Measurements from ENCODE around the gene CDH23.

CDH23 gene

DNA sequence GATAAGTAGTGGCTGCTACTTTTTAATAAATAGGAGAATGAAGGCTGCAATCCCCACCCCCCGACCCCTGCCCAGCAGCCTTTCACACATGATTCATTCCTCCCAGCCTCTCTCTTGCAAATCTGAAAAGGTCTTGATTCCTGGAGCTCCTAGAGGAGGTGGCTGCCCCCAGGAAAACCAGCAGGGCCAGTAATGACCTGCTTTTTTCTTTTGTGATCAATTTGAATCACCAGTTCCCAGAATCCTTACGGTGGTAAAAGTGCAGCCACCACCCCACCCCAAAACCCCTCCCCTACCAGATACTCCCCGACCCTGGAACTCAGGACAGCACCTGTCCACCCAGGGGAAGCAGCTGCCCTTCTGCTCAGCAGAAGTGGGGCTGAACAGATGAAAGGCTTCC, 213.9 kb downstream of the CDH23 start:
- DNase-seq: no peak

- no peak for DNase-seq
Measured at GRCh38 chr10:71611131-71611530, 214.4 kb downstream of the CDH23 start.

GRCh38 chr10:71611709-71612422, 215.1 kb downstream of the CDH23 start:
- DNase-seq: no peak

DNA sequence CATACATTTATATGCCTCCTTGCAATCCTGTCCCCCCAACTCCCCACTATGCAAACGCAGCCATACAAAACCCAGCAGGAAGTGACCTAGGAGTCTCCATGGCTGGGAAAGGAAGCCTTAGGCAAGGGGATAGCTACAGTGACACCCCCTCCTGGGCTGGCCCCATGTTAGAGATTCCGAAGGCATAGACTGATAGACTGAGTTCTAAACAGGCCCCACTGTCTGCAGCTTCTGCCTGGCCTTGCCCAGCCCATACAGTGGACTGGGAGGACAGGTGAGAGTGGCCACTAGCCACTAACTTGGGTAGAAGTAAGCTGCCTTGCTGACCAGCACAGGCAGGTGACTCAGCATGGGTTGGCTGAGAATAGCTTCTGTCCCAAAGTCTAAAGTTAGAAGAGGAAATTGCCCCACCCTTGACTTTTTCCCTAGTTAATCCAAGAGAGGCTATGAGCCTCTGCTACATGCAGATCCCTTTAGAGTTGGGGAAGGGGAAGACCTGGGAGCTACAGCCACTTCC, 216.6 kb downstream of the CDH23 start:
- no peak for DNase-seq

GRCh38 chr10:71613877-71614276, 217.2 kb downstream of the CDH23 start:
- DNase-seq: no peak

DNA sequence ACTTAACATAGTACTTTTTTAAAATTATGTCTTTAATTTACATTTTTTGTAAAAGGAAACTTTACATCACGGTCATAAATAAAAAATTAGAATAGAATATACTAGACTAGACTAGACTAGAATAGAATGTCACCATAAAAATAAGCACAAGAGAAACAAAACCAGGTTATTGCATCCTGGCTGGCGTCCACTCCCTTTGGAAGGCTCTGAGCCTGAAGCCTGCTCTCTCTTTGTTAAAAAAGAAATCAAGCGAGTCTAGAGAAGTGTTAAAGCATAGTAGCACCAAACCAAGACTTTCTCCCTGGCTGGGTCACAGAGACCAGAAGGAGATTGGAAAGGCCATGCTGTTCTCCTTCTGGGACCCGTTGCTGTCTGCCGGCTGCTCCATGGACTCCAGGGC, 218.2 kb downstream of the CDH23 start:
- DNase-seq: no peak

DNA sequence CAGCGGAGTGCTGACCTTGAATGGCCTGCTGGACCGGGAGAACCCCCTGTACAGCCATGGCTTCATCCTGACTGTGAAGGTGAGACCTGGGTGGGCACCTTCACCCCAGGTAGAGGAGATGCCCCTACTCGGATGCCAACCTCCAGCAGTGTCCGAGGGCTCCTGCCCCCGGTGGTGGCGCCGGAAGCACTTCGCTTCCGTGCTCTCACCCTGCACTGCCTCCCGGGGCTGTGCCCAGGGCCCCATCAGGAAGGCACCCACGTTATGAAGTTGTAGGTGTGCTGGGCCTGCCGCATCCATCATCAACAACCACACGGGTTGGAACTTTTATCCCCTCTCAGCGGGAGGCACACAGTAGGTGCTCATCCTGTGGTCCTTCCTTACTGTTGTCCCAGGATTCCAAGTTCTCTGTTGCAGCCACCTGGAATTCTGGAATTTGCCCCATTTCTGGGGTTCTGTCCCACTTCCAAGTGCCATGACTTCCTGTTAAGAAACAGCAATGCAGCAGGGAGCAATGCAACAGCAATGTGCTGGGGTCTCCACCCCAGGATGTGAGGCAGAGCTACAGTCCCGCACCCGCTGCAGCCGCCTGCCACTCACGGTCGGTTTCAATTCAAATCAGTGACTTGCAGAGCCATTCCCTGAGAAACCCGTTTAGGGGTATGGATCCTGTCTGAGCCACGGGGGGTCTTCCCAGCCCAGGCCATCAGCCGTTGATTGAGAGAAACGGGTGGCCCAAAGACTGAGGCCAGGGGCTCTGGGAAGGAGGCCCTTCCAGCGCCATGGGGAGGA, 219.0 kb downstream of the CDH23 start:
- DNase-seq: no peak

- no peak for DNase-seq
Measured at GRCh38 chr10:71616817-71617654, 220.3 kb downstream of the CDH23 start.

DNA sequence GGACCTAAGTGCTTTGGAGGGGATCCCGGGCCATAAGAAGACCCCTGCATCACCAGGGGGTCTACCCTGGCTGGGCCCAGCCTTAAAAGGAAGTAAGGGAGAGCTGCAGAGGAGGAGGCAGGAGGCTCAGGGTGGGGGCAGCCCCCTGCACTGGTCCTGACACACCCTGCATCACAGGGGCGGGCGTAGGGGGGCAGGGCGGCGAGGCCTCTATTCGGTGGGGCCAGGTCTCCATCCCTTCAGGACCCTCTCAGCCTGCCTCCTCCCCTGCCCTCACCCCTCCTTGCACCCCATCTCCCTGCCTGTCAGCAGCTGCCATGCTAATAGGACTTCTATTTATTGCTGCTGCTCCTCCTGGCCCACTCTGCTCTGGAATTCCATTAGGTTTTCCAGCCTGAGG, 221.5 kb downstream of the CDH23 start:
- no peak for DNase-seq

- DNase-seq: no peak
Measured at GRCh38 chr10:71618598-71618997, 221.9 kb downstream of the CDH23 start.

- DNase-seq: no peak
Measured at GRCh38 chr10:71620642-71621041, 223.9 kb downstream of the CDH23 start.

DNA sequence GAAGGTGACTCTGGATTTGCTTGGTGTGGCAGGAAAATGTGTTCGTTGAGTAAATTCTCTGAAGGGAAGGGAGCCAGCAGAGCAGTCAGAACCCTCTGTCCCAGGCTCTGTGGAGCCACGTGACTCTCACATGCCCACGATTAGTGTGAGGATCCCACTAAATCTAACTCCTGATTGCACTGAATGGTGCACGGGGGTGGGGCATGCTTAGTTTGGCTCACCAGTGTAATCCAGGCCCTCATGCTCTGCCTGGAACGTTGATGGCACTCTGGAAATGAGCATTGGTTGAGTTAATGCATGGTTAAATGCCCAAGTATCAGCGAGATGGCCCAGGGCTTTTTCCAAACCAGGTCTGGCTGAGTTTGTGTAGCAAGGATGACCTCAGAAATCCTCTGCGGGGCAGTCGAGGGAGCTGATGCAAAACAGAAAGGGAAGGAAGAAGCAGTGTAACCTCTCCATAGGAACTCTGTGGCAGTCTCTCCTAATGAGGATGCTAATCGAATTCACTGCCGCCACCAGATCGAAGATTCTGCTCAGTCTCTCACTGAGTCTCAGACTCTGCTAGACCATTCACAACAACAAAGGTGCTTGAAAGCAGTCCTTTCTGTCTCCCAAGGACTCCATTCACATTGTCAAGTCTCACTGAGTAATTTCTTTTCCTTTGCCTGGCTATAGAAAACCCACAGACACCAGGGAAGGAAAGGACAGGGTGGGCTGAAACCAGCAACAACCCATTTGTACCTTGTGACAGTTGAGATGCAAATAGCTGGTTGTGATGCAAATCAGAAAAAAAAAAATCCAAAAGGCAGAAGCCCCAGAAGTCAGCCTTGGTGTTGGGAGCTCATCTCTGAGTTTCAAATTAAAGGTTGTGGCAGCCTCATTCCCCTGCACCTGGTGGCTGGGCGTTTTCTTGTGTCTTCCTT, 224.8 kb downstream of the CDH23 start:
- no peak for DNase-seq

- no peak for DNase-seq
Measured at GRCh38 chr10:71622154-71622526, 225.4 kb downstream of the CDH23 start.

DNA sequence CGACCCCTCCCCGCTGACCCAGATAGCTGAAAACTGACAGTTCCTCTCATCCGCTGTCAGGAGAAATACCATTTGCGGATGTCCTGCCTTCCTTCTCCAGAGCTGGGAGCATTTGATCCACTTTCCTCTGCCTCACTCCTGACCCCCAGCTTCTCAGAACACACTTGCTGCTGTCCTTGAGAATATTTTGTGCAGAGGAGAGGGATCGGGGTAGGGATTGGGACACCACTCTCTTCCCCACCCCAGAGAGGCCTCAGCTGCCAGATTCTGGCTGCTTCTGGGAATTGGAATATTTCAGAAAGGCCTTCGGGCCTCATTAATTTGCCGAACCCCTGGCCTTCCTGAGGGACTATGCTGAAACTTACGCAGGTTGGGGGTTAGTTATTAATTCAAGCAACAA, 225.9 kb downstream of the CDH23 start:
- DNase-seq: no peak

DNA sequence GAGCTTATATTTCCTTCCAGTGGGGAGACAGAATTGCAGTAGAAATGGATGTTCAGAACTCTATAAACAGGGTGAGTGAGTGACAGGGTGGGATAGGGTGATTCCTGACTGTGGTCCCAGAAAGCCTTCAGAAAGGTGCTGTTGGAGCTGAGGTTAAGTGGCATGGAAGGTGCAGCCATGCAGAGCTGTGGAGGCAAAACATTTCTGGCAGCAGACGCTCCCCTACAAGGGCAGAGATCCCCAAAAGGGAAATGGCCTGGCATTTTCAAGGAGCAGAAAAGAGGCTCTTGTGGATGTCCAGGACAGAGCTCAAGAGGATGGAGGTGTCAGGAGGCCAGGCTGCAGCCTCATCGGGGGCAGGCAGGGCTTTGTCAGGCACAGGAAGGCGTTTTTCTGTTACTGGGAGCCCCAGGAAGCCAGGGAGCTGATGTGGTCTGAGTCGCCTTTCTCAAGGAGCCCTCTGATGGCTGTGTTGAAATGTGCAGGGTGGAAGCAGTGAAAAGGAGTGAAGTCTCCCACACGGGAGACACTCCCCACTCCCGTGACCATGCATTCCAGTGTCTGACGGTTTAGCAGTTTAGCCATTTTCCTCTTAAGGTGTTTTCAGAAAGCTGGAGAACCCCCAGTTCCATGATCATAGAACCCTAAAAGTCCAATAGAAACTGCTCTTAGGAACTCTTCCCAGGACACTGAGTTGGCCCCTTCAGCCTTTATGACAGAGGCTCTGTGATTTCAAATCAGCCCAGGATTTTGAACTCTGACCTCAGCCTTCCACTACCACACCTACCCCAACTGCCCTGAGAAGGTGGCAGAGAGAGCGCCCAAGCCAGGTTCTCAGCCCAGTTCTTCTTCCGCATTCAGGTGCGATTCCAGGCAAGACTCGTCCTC, 226.6 kb downstream of the CDH23 start:
- no peak for DNase-seq

GRCh38 chr10:71623986-71624291, 227.2 kb downstream of the CDH23 start:
- DNase-seq: no peak

- no peak for DNase-seq
Measured at GRCh38 chr10:71625445-71626175, 228.9 kb downstream of the CDH23 start.

DNA sequence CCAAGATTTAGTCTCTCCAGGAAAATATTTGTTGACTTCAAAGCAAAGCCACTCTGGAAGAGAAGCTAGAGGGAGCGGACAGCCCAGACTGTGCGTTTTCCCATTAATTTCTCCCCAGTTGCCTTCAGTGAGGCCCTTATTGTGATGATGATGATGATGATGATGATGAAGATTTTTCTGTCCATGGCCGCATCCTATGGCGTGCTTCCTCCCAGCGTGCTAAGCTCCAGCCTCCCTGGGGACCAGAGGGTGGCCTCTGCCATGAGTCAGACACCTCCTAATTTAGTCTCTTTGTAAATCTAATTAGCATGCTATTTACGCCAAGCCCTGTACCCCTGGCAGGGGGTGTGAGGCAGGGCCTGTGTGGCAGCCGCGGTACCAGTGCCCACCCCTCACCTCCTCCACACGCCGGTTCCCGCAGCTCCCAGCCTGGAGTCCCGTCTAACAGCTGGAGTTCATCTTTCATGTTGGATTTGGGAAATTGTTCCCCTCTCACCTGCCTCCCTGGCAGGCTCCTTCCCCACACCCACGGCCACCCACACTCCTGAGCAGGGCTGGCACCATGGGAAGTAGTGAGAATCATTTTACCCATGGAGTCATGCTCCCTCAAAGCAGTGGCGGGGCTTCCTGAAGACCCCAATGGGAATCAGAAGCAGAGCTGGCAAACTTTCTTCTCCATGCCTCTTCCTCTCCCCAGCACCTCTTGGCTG, 230.7 kb downstream of the CDH23 start:
- no peak for DNase-seq

GRCh38 chr10:71627956-71628355, 231.2 kb downstream of the CDH23 start:
- peak in 1 of 2 donors; percentile 11 for DNase-seq

- no peak for DNase-seq
Measured at GRCh38 chr10:71629131-71629530, 232.4 kb downstream of the CDH23 start.
